Measurements from ENCODE around the gene ZNF850. TPM values are rescaled to one million over a fixed set of nuclear protein-coding genes. Genes with fewer than 3 reads are reported as not detected.

ZNF850 gene
- total RNA-seq, 6 experiments from 2014 or later, result 0.68 to 1.1 (median 0.96) TPM

GRCh38 chr19:36674201-36674600 lies 98.4 kb downstream of the ZNF850 start:
- no peak overlapping the region for H3K27ac ChIP-seq
- intact Hi-C loops (cut with DNase I), result no loop called here
- DNase-seq (no peak), ATAC-seq (no peak)
- peaks cover 0 to 11% (median 4%) of the 10 kb centered on the region in 4 donors for H3K9me3 ChIP-seq
- H3K4me3 ChIP-seq, result no peak overlapping the region
- no peak for TF ChIP-seq POLR2A (IDR thresholded peaks at IDR 0.05)
- no peak for TF ChIP-seq CTCF (IDR thresholded peaks at IDR 0.05)
- no peaks in the 10 kb centered on the region for H3K27me3 ChIP-seq
- H3K36me3 ChIP-seq, result no peaks in the 10 kb centered on the region
- 94% methylated on average over 2 of the region's 2 CpGs for WGBS (ENCODE audit: insufficient coverage, low coverage, low lambda C conversion rate, missing lambda C conversion rate)
- H3K4me1 ChIP-seq, result no peaks in the 10 kb centered on the region

GRCh38 chr19:36672368-36672767 lies 100.2 kb downstream of the ZNF850 start:
- H3K4me3 ChIP-seq, result no peak overlapping the region
- DNase-seq, result no peak
- WGBS (ENCODE audit: insufficient coverage, low coverage, low lambda C conversion rate, missing lambda C conversion rate), result 89% methylated on average over 1 of the region's 1 CpG
- H3K4me1 ChIP-seq, result no peaks in the 10 kb centered on the region
- no peak for TF ChIP-seq POLR2A (IDR thresholded peaks at IDR 0.05)
- no peak for TF ChIP-seq CTCF (IDR thresholded peaks at IDR 0.05)
- H3K36me3 ChIP-seq, result no peaks in the 10 kb centered on the region
- no peak for ATAC-seq
- no peak overlapping the region for H3K27ac ChIP-seq
- peaks cover 0 to 11% (median 4%) of the 10 kb centered on the region in 4 donors for H3K9me3 ChIP-seq
- H3K27me3 ChIP-seq, result no peaks in the 10 kb centered on the region
- intact Hi-C loops (cut with DNase I), result no loop called here

GRCh38 chr19:36668646-36669045 lies 104.0 kb downstream of the ZNF850 start:
- peaks cover 0 to 11% (median 0%) of the 10 kb centered on the region in 4 donors for H3K9me3 ChIP-seq

GRCh38 chr19:36665832-36666231 lies 106.8 kb downstream of the ZNF850 start:
- TF ChIP-seq CTCF (IDR thresholded peaks at IDR 0.05) (no peak), POLR2A (IDR thresholded peaks at IDR 0.05) (no peak)
- intact Hi-C loops (cut with DNase I), result no loop called here
- no peak overlapping the region for H3K27ac ChIP-seq
- no peaks in the 10 kb centered on the region for H3K27me3 ChIP-seq
- H3K4me3 ChIP-seq, result peak overlapping the region; percentile 67 to 80 (median 69)
- peaks cover 0 to 19% (median 6%) of the 10 kb centered on the region in 4 donors for H3K36me3 ChIP-seq
- DNase-seq (no peak), ATAC-seq (no peak)
- 57% methylated on average over 12 of the region's 14 CpGs for WGBS (ENCODE audit: insufficient coverage, low coverage, low lambda C conversion rate, missing lambda C conversion rate)
- H3K9me3 ChIP-seq, result peaks cover 0 to 22% (median 3%) of the 10 kb centered on the region in 4 donors
- peaks cover 0 to 5% (median 2%) of the 10 kb centered on the region in 4 donors for H3K4me1 ChIP-seq

More at GRCh38 chr19:36668646-36669045, 104.0 kb downstream of the ZNF850 start:
- intact Hi-C loops (cut with DNase I), result no loop called here
- DNase-seq (no peak), ATAC-seq (no peak)
- peaks cover 0 to 5% (median 2%) of the 10 kb centered on the region in 4 donors for H3K4me1 ChIP-seq
- TF ChIP-seq POLR2A (IDR thresholded peaks at IDR 0.05), result no peak
- no peak for TF ChIP-seq CTCF (IDR thresholded peaks at IDR 0.05)
- WGBS (ENCODE audit: insufficient coverage, low coverage, low lambda C conversion rate, missing lambda C conversion rate), result 83% methylated on average over 2 of the region's 2 CpGs
- H3K4me3 ChIP-seq, result no peak overlapping the region
- H3K36me3 ChIP-seq, result peaks cover 0 to 10% (median 3%) of the 10 kb centered on the region in 4 donors
- H3K27me3 ChIP-seq, result no peaks in the 10 kb centered on the region
- H3K27ac ChIP-seq, result no peak overlapping the region

Other genes starting within 250 kb of the ZNF850 start
- 1 to 10 TPM; 2.8 to 5.2 (median 4.2) TPM for gene ZNF260, start 244.5 kb downstream of the ZNF850 start, total RNA-seq
- 1 to 10 TPM; 2.0 to 6.0 (median 4.1) TPM for gene ZNF529, start 199.5 kb downstream of the ZNF850 start, total RNA-seq
- 1 to 10 TPM in 5 of 6 experiments, under 1 TPM in 1; 0.86 to 3.0 (median 1.5) TPM for gene ZNF382, start 167.5 kb downstream of the ZNF850 start, total RNA-seq
- 1 to 10 TPM; 1.1 to 5.2 (median 2.5) TPM for gene ZNF461, start 106.0 kb downstream of the ZNF850 start, total RNA-seq
- 1 to 10 TPM; 1.1 to 3.4 (median 2.0) TPM for gene ZNF567, start 85.2 kb downstream of the ZNF850 start, total RNA-seq
- gene ZNF790, start 65.6 kb upstream of the ZNF850 start, total RNA-seq, result 1 to 10 TPM; 3.7 to 6.4 (median 5.5) TPM
- gene ZNF345, start 78.1 kb upstream of the ZNF850 start, total RNA-seq, result 1 to 10 TPM in 4 of 6 experiments, under 1 TPM in 2; 0.56 to 2.4 (median 1.5) TPM
- under 1 TPM; 0.55 to 0.95 (median 0.78) TPM for gene ZNF829, start 143.5 kb upstream of the ZNF850 start, total RNA-seq
- 1 to 10 TPM; 1.9 to 4.9 (median 2.2) TPM for gene ZNF568, start 143.5 kb upstream of the ZNF850 start, total RNA-seq